Measurements from ENCODE around the gene PHF19. TPM values are rescaled to one million over a fixed set of nuclear protein-coding genes. Genes with fewer than 3 reads are reported as not detected.

The PHF19 gene
- total and polyA plus RNA-seq, 2 experiments from 2014 or later = 7.1 to 40.0 TPM

DNA sequence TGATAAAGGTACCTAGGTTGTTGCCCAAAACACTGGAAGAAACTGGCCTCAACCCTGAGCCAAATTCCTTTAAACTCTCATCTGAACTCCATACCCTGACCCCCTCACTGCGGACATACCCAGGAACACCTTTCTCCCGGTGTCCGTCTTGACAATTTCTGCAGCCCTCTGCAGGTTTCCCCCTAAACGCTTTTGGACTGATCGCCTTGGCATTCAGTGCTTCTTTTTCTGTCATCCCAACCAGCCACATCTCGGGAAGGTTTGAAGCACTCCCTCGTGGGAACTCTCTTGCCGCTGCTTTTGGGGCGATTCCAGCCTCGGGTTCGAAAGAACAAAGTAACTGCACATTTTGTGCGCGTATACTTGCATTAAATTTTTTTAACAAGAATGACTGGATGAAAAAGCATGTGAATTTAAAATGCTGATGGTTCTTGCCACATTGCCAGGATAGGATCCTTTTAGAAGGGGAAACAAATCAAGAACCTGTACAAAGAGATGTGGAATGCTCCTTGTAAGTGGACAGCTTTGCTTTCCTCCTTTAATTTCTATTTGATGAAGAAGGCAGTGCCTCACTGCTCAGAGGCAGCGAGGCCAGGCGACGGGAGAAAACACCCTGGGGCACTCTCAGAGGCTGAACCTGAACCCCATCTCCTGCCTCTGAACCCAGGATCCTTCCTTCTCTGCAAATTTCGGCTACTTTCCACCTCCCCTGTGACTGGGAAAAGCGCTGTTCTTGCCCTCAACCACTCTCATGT lies 34.9 kb downstream of the PHF19 start:
- peaks cover 15% of the 10 kb centered on the region for H3K4me1 ChIP-seq (ENCODE audit: low read depth)
- peak overlapping the region; percentile 97 for H3K27ac ChIP-seq
- TF ChIP-seq CTCF (IDR thresholded peaks at IDR 0.05; ENCODE audit: low read depth, low read length) = no peak
- H3K36me3 ChIP-seq = no peaks in the 10 kb centered on the region
- DNase-seq (ENCODE audit: low read depth in 1 of 2, low spot score in 1 of 2) = peak; percentile 12 to 17
- H3K4me3 ChIP-seq = peak overlapping the region; percentile 68
- no peaks in the 10 kb centered on the region for H3K9me3 ChIP-seq (ENCODE audit: low read depth)
- no peaks in the 10 kb centered on the region for H3K27me3 ChIP-seq

DNA sequence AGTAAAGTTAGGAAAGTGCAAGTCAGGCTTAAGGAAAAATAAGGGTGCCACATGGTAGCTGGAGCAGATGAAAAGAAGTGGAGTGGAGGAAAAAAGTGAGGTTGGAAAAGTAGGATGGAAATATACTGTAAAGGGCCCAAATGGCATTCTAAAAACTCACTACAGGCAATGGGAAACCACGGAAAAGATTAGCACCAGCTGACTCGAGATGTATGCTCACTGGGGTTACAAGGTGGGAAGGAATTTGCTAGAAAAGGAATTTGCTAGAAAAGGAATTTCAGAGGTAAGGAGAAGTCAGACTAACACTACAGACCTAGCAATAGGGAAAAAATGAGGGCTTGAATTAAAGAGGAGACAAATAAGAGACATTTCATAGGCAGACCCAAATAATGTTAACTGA lies 37.8 kb downstream of the PHF19 start:
- no peak overlapping the region for H3K27ac ChIP-seq
- H3K27me3 ChIP-seq = no peaks in the 10 kb centered on the region
- no peak for TF ChIP-seq CTCF (IDR thresholded peaks at IDR 0.05; ENCODE audit: low read depth, low read length)
- H3K36me3 ChIP-seq = peaks cover 5% of the 10 kb centered on the region
- DNase-seq (ENCODE audit: low read depth in 1 of 2, low spot score in 1 of 2) = peak in 1 of 2 donors; percentile 23
- H3K9me3 ChIP-seq (ENCODE audit: low read depth) = no peaks in the 10 kb centered on the region
- H3K4me1 ChIP-seq (ENCODE audit: low read depth) = no peaks in the 10 kb centered on the region
- H3K4me3 ChIP-seq = no peak overlapping the region

DNA sequence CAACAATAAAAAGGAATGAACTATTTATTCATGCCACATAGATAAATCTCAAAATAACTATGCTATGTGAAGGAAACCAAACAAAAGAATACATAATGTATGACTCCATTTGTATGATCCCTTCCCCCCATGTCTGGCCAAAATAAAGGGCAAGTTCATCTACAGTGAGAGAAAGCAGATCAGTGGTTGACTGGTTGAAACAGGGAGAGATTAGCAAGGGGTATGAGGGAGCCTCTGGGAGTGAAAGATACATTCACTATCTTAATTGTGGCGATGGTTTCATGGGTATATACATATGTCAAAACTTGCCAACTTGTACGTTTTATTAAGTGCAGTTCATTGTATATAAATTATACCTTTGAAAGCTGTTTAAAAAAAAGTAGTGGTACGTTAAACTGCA lies 39.1 kb downstream of the PHF19 start:
- Histone ChIP-seq H3K27ac (no peak overlapping the region), H3K4me3 (no peak overlapping the region), H3K36me3 (peaks cover 8% of the 10 kb centered on the region), H3K9me3 (ENCODE audit: low read depth) (no peaks in the 10 kb centered on the region), H3K4me1 (ENCODE audit: low read depth) (no peaks in the 10 kb centered on the region), H3K27me3 (no peaks in the 10 kb centered on the region)
- no peak for TF ChIP-seq CTCF (IDR thresholded peaks at IDR 0.05; ENCODE audit: low read depth, low read length)
- DNase-seq (ENCODE audit: low read depth in 1 of 2, low spot score in 1 of 2) = no peak

DNA sequence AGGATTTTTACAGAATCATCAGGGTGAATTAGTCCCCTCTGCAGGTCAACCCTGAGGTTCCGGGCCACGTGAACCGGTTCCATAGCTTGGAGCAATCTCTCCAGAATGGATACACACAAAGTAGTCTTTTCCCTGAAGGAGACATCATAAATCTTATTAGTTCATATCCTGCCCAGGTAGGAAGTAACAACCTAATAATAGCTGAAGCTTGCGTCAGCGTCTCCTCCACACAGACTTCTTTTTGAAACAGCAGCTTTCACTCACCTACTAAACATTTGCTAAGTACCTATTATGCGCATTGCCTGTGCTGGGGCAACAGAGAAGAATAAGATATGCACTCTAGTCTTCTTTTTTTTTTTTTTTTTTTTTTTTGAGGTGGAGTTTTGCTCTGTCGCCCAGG lies 43.7 kb downstream of the PHF19 start:
- Histone ChIP-seq H3K4me3 (no peak overlapping the region), H3K36me3 (peaks cover 36% of the 10 kb centered on the region), H3K9me3 (ENCODE audit: low read depth) (no peaks in the 10 kb centered on the region), H3K27me3 (no peaks in the 10 kb centered on the region), H3K27ac (no peak overlapping the region), H3K4me1 (ENCODE audit: low read depth) (no peaks in the 10 kb centered on the region)
- TF ChIP-seq CTCF (IDR thresholded peaks at IDR 0.05; ENCODE audit: low read depth, low read length) = no peak
- no peak for DNase-seq (ENCODE audit: low read depth in 1 of 2, low spot score in 1 of 2)

- Histone ChIP-seq H3K4me1 (ENCODE audit: low read depth) (no peaks in the 10 kb centered on the region), H3K9me3 (ENCODE audit: low read depth) (no peaks in the 10 kb centered on the region), H3K4me3 (no peak overlapping the region), H3K27ac (no peak overlapping the region), H3K36me3 (peaks cover 36% of the 10 kb centered on the region), H3K27me3 (no peaks in the 10 kb centered on the region)
- TF ChIP-seq CTCF (IDR thresholded peaks at IDR 0.05; ENCODE audit: low read depth, low read length) = no peak
- DNase-seq (ENCODE audit: low read depth in 1 of 2, low spot score in 1 of 2) = no peak
Measured at GRCh38 chr9:120832807-120833206, 44.2 kb downstream of the PHF19 start.

Data from cardiac muscle cell (in vitro differentiated cells and primary cell).